ENCODE results near the gene MRPL19. TPM values are rescaled to one million over a fixed set of nuclear protein-coding genes. Genes with fewer than 3 reads are reported as not detected.

MRPL19 gene
- total and polyA plus RNA-seq, 2 of the 13 experiments (the other 11 are each of a cell fraction or from before 2014, with no cell fraction given) = 43.2 to 163 TPM

- CTCF ChIA-PET (ENCODE audit: low intra/inter-chr PET ratio, low total read pairs) = no interaction called here
- 97% methylated on average over 2 of the region's 2 CpGs for WGBS (ENCODE audit: low lambda C conversion rate)
- Histone ChIP-seq H3K4me2 (ENCODE audit: low read depth, low read length) (no peak overlapping the region), H3K36me3 (replicated peaks in 1 of 2; ENCODE audit: control insufficient read depth in 1 of 2, insufficient read depth in 2 of 2, low read length in 2 of 2) (peaks cover 27 to 88% of the 10 kb centered on the region in 2 experiments), H3K27ac (ENCODE audit: extremely low read length, insufficient read depth, low read length) (no peak overlapping the region), H3K79me2 (ENCODE audit: insufficient read depth, low read length) (peaks cover 7% of the 10 kb centered on the region), H3K4me1 (ENCODE audit: insufficient read depth, low read length) (peaks cover 6% of the 10 kb centered on the region), H4K20me1 (ENCODE audit: insufficient read depth, low read length) (no peaks in the 10 kb centered on the region), H3K9ac (ENCODE audit: insufficient read depth, low read depth, low read length) (no peak overlapping the region), H3K4me3 (replicated peaks in 1 of 3; ENCODE audit: insufficient read depth in 1 of 3, low read depth in 2 of 3, low read length in 3 of 3) (no peak overlapping the region), H3K9me3 (ENCODE audit: low read length) (no peaks in the 10 kb centered on the region), H2AFZ (ENCODE audit: low read length) (no peak overlapping the region), H3K27me3 (ENCODE audit: control insufficient read depth in 1 of 2, insufficient read depth in 2 of 2, low read length in 2 of 2) (no peaks in the 10 kb centered on the region)
- ATAC-seq (no peak), DNase-seq (ENCODE audit: low spot score) (no peak), FAIRE-seq (no peak)
- intact Hi-C loops (cut with micrococcal nuclease; ENCODE audit: unreplicated experiment) = no loop called here
- POLR2A ChIA-PET = no interaction called here
- in situ Hi-C loops (cut with HindIII; ENCODE audit: extremely low pct_ligation_motif_present, low pct_unique_long_range_greater_than_20kb) = no loop called here
- no TSS peak for BruUV-seq (replicated peaks)
- TF ChIP-seq ZNF891 (CRISPR knock-in tag; IDR thresholded peaks at IDR 0.05) (no peak), REST (IDR thresholded peaks at IDR 0.05; ENCODE audit: borderline replicate concordance in 1 of 2, low read depth in 1 of 2, low read length in 2 of 2) (no peak), POLR2G (IDR thresholded peaks at IDR 0.05; ENCODE audit: low read depth, low read length) (no peak), ATF7 (IDR thresholded peaks at IDR 0.05) (no peak), ATF7 (CRISPR knock-in tag; IDR thresholded peaks at IDR 0.05) (no peak), ELF3 (CRISPR knock-in tag; IDR thresholded peaks at IDR 0.05) (no peak), ZNF780A (CRISPR knock-in tag; IDR thresholded peaks at IDR 0.05) (no peak), UBTF (CRISPR knock-in tag; IDR thresholded peaks at IDR 0.05) (no peak), TOPORS (CRISPR knock-in tag; IDR thresholded peaks at IDR 0.05) (no peak), FOXO4 (CRISPR knock-in tag; conservative IDR thresholded peaks at IDR 0.05) (0 out of 2 replicates have a peak, but pooled peaks have one; percentile 55), ZSCAN30 (CRISPR knock-in tag; IDR thresholded peaks at IDR 0.05) (no peak), CBX1 (IDR thresholded peaks at IDR 0.05; ENCODE audit: low read depth) (no peak), AKNA (CRISPR knock-in tag; IDR thresholded peaks at IDR 0.05; ENCODE audit: borderline replicate concordance) (no peak)
These were observed 7.4 kb downstream of the MRPL19 start for GRCh38 chr2:75654012-75654411.

All from HepG2 (cell line).